GM12873 (cell line): ENCODE data around the gene VTI1A.

Experiments used
- TF ChIP-seq, protein P1 (sequence below): IDR thresholded peaks from 2 replicates; pipeline ENCODE4 v1.5.1; 2012; ENCODE audit warnings: low read depth, mild to moderate bottlenecking, moderate library complexity, low read length, control low read depth; ENCODE audit not compliant: insufficient read depth; ENCODE audit errors: missing control alignments

Gene VTI1A

GRCh38 chr10:112520914-112521313 lies 73.9 kb downstream of the VTI1A start:
- TF ChIP-seq, protein P1, sequence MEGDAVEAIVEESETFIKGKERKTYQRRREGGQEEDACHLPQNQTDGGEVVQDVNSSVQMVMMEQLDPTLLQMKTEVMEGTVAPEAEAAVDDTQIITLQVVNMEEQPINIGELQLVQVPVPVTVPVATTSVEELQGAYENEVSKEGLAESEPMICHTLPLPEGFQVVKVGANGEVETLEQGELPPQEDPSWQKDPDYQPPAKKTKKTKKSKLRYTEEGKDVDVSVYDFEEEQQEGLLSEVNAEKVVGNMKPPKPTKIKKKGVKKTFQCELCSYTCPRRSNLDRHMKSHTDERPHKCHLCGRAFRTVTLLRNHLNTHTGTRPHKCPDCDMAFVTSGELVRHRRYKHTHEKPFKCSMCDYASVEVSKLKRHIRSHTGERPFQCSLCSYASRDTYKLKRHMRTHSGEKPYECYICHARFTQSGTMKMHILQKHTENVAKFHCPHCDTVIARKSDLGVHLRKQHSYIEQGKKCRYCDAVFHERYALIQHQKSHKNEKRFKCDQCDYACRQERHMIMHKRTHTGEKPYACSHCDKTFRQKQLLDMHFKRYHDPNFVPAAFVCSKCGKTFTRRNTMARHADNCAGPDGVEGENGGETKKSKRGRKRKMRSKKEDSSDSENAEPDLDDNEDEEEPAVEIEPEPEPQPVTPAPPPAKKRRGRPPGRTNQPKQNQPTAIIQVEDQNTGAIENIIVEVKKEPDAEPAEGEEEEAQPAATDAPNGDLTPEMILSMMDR = no peak

DNA sequence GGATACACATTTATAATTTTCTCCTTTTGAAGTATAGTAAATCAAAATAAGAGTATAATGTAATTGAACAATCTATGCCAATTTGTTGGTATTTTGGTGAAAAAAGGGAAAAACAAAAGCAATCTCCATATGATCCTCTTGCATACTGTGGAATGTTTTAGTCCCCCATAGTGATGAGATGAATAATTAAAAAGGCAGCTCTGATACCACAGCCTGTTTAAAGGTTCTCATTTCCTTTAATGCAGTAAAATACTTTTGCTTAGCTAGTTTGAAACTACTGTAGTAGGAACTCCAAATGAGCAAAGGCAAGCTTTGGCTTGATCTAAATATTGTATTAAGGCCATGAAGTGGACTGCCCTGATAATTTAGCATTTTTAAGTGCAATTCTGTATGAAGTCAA lies 77.6 kb downstream of the VTI1A start:
- TF ChIP-seq, protein P1 = no peak

- TF ChIP-seq, protein P1 = no peak
Observed at GRCh38 chr10:112525200-112525599, 78.2 kb downstream of the VTI1A start.

GRCh38 chr10:112526139-112526538 lies 79.1 kb downstream of the VTI1A start:
- TF ChIP-seq, protein P1 = no peak

- TF ChIP-seq, protein P1 = no peak
Observed at GRCh38 chr10:112526906-112527305, 79.9 kb downstream of the VTI1A start.

GRCh38 chr10:112528235-112528634 lies 81.2 kb downstream of the VTI1A start:
- TF ChIP-seq, protein P1 = no peak

GRCh38 chr10:112531421-112531820 lies 84.4 kb downstream of the VTI1A start:
- TF ChIP-seq, protein P1 = no peak
